Measurements from ENCODE around the gene KRT6B.

The KRT6B gene

DNA sequence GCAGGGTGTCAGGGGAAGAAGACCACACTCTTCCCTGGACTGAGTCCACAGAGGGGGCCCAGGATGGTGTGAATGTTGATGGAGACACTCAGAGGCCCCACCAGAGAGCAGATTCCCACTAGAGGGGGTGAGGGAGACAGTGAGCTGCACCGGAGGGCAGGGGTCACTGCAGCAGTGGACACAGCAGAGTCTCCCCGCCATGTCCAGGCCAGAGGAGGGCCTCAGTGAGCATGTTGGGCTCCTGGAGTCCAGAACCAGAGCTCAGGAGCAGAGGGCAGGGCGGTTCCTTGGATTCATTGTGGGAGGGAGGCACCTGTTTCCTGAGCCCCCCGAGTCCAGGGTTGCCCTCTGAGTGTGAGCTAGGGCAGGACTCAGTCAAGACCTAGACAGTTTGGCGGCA lies 44.0 kb downstream of the KRT6B start:
- no peak for DNase-seq

DNA sequence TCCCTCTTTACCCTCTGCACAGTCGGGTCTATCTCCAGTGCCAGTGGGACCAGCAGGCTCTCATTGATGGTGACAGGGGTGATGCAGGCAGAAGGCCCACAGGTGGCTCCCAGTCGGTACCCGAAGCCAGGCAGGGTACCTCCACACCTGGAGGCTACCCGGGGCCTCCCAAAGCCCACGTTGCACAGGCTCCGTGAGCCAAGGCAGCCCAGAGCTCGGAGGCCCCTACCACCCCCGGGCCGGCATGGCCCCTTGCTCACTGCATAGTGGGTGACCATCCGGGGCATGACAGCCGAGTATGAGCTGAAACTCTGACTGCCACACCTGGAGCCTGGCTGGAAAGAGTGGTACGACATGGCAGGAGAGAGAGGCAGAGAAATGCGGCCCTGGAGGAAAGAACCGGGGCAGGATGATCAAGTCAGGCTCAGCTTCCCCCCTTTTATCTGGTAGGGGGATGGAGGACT lies 46.0 kb downstream of the KRT6B start, which contains the start of gene KRT82:
Gene KRT82, minus strand, starts transcription at position 414 of the 464 bp plus-strand sequence. Its CDS starts 58 bp downstream, at position 356.
- no peak for DNase-seq

DNA sequence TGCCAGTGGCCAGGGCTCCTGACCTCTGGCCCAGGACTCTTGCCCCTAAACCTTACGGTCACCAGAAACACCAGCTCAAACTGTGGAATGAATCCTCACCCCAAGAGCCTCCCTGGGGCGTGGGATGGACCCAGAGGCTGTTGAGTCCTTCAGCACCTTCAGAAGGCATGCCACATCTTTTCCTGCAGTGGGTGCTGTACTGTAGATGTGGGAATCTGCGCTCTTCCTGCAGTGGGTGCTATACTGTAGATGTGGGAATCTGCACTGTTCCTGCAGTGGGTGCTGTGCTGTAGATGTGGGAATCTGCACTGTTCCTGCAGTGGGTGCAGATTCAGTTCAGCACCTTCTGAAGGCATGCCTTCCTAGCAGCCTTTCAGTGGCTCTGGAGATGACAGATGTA lies 47.0 kb downstream of the KRT6B start:
- DNase-seq = no peak

DNA sequence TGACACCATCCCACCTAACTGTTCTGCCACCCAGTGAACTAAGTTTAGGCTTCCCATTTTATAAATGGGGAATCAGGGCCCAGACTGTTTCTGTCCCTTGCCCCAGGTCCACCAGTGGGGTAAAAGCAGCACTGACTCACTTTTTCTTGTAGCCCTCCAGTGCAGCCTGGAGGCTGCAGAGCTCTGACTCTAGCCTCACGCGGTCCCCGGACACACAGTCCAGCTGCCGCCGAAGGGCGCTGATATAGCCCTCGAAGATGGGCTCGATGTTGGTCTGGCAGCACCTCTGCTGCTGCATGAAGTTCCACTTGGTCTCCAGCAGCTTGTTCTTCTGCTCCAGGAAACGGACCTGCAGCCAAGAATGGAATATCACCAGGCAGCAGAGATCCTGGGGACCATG lies 48.4 kb downstream of the KRT6B start:
- DNase-seq = no peak

DNA sequence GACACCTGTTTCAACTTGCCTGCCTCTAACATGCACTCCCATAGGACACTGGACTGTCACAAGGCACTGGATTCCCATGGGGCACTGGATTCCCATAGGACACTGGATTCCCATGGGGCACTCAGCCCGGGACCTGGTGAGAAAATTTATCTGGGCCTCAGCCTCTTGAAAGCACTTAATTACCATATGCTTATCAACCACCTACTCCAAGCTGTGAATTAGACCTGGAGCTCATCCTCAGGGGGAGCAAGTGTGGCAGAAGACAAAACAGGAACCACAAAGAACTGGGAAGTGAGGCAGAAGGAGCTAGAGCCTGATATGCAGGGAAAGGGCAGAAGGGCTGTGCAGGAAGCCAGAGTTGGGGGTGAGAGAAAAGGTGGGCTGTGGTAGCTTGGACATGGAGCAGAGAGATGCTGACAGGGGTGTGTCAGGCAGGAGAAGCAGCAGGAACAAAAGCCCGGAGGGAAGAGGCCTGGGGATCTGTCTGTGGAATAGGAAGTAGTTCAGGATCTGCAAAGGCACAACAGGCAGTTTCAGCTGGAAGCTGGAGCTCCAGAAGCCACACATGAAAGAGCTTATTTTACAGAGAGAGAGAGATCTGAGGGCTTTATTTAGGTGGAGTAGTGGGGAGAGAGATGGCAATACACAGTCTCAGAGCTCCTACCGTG lies 48.9 kb downstream of the KRT6B start:
- no peak for DNase-seq

DNA sequence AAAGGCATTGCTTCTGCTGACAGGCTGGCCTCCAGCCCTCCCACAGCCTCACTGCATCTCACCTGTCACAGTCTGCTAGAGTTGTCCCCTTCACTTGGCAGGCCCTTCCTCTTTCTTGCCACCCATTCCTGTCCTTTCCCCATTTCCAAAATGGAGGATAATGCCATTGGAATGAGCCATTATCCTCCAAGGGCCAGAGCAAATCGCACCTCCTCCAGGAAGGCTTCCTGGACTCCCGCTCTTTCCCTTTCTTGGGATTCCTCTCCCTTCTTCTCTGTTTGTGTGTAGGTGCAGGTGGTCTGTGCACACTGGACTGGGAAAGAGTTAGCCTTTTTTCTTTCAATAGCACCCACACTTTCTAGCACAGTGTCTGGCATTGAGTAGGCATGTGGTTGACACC lies 49.6 kb downstream of the KRT6B start:
- no peak for DNase-seq

DNA sequence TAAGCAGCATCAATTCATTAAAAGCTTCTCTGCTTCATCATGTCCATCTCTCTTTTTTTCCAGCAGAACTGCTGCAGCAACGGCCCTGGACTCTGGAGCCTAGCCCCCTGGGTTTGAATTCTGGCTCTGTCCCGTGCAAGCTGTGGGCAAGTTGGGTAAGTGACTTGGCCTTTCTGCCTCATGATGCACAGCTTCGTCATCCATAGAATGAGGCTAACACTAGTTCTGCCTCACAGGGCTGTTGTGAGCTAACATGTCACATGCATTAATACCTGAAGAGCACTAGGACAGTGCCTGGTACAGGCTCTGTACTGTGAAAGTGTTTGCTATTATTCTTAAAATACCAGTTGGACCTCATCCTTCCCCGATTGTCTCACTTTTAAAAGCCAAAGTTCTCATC lies 50.0 kb downstream of the KRT6B start:
- DNase-seq = no peak

DNA sequence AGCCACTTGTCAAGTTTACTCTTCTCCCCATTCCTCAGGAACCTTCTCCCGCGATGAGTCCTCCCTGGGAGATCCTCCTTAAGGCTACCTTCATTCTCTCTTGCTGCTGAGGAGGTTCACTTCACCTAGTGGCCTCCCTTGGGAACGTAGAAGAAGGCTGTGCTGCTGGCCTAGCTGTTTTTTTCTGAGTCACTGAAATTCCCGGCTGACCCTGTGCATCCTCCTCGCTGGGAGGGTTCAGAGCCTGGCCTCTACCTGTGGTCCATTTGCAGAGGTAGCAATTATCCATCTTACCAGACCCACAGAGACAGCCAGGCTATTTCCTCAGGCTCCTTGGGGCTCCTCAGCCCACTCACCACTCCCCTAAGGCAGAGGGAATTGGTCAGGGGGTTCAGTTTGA lies 50.4 kb downstream of the KRT6B start:
- DNase-seq = no peak

DNA sequence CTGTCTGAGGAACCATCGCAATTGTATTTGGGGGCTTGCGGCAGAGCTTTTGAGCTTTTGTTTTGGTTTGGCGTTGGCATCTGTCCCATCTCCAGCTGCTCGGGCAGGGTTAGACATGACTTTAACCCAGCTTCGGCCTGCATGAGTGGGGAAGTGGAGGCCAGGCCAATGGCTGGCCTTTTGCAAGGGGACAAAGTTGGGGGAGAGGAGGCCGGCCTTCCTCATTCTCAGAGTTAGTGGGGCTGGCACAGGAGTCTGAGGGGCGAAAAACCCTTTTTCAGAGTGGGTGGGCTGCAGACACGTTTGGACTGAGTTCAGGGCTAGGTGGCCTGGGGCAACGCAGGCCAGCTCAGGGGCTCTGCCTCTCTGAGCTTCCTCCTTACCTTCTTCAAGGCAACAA lies 51.0 kb downstream of the KRT6B start:
- no peak for DNase-seq

DNA sequence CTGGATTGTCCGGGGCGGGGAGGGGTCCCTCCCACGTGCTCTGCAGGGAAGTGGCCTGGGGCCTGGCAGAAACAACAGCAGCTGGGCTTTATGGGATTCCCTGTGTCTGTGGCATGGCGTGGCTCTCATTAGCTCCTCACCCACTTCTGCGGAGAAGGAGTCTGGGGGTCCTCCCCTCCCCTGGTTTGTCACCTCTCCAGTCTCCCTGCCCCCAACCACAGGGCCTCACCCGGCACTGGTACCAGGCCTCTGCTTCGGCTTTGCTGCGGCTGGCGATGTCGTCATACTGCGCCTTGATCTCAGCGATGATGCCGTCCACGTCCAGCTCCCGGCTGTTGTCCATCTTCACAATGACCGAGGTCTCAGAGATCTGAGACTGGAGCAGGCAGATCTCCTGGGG lies 52.2 kb downstream of the KRT6B start:
- no peak for DNase-seq

DNA sequence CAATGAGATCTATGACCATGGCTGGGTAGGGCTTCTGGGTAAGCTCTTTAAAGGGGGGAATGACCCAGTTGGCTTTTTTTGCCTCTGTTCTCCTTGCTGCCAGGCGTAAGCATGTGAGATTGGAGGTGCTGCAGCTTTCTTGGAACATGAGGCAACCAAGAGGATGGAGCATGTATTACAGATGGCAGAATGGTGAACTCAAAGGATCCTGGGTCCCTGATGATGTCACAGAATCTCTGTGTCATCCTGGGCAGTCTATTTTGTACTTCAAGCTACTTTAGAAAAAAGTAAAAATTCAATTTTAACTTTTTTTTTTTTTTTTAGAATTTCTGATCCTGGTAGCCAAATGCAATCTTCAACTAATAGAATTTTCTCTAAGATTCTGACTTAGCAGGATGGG lies 53.8 kb downstream of the KRT6B start:
- no peak for DNase-seq

DNA sequence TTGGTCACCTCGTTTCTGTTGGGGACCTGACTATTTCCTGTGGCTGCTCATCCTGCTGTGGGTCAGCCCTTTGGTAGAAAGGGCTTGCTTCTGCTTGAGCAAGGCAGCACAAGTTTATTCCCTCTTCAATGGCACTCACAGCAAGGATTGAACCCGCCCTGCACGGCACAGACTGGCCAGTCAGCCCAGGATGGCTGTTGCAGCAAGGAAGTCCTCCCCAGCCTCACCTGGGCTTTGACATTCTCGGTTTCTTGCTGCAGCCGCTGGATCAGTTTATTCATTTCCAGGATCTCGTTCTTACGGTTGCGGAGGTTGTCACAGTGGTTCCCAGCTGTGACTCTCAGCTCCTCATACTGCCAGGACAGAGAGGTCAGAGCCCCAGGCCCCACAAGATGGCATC lies 55.3 kb downstream of the KRT6B start:
- no peak for DNase-seq
